ENCODE measurements around the gene ALOX12B. TPM values are rescaled to one million over a fixed set of nuclear protein-coding genes. Genes with fewer than 3 reads are reported as not detected.
A peak's percentile ranks its signal among the peaks of the same experiment; 100 is the strongest.
"Not testable (repeated sequence)": the region's sequence is repeated elsewhere in the genome, so short reads cannot be mapped to it uniquely, and the experiment has no call there.

ALOX12B gene
- total and polyA plus RNA-seq, 5 experiments from 2014 or later, result 0.80 to 2.3 (median 1.5) TPM

DNA sequence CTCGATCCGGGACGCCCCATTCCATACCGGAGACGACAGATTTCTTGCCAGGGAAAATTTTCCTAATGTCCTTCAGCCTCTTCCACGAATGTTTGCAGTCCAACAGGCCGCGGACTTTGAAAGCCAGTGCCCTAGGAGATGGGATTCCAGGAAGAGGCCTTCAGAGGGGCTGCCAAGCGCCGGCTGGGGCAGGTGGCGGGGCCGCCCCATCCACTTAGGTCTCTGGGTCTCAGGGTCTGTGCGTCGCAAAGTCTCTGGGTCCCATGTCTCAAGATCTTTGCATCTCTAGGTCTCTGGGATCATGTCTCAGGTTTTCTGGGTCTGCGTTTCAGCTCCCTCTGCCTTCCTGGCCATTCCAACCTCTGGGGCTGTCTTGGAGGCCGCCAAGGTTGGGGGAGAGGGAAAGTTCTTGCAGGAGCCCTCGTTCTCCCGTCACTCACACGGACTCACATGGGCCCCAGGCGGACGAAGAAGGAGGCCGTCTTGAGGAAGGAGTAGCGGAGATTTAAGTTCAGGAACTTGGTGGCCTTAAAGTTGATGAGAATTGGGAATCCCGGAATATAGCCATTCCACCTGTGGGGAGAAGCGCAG lies 7.2 kb downstream of the ALOX12B start:
- no peaks in the 10 kb centered on the region for H3K9me3 Mint-ChIP-seq
- H3K4me3 Mint-ChIP-seq, result peak overlapping the region; percentile 85 to 95 (median 90)
- peaks cover 15 to 18% (median 16%) of the 10 kb centered on the region in 4 donors for H3K4me1 Mint-ChIP-seq
- peak in 1 of 10 donors; percentile 52 for DNase-seq
- peak overlapping the region in 4 of 10 donors; percentile 25 to 93 (median 74) for H3K27ac Mint-ChIP-seq
- ATAC-seq, result no peak
- POLR2A ChIA-PET, result interaction anchor here (0.6 to 1.8 kb wide), 5 partner anchors 11 to 594 kb away, joined by 3 to 15 read pairs (median 5); no protein-coding TSS in a partner anchor
- H3K27me3 Mint-ChIP-seq, result peaks cover 0 to 2% (median 0%) of the 10 kb centered on the region in 5 donors
- peaks cover 0 to 5% (median 0%) of the 10 kb centered on the region in 3 donors for H3K36me3 Mint-ChIP-seq

DNA sequence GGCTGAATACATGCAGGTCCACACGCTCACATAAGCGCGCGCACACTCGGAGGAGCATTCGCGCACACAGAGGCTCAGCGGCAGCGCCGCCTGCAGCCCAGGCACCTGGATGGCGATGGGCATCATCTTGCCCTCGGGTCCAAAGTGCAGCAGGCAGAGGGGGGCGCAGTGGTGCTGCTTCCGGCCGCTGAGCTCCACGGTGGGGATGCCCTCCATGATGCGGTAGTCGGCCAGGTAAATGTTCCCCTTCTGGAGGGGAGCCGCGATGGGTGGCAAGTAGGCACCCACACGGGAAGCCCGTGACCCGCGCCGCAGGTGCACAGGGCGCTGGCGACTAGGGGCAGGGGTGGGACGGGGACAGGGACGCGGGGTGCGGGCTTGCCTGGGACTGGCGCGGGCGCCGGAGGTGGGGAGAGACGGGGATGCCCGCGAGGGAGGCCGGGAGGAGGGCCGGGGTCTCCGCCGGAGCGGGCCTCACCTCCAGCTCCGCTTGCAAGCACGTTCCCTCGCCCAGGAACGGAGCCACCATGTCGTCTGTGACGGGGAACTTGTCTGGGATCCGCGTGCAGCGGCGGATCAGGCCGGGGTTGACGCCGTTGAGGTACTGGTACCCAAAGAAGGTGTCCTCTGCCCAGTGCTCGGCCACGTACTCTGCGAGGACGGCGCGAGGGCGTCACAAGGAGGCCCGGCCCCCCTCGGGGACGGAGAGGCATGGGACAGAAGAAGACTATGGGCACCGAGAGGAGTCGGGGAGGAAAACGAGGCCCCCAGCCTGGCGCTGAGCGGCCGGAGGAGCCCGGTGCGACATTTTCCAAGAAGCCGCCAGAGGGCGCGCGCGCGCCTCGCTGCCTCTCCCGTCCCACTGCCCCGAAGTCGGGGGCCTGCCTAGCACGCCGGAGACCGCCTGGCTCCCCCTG lies 8.0 kb downstream of the ALOX12B start:
- POLR2A ChIA-PET, result interaction anchor here (0.6 to 1.8 kb wide), 17 partner anchors 10 to 594 kb away, joined by 3 to 15 read pairs (median 4); partner anchors contain the start of genes RNF227 and SLC25A35
- peak; percentile 87 to 91 for ATAC-seq
- DNase-seq, result peak; percentile 72 to 90 (median 80)
- Mint-ChIP-seq H3K4me1 (peaks cover 18 to 20% (median 18%) of the 10 kb centered on the region in 4 donors), H3K27me3 (peaks cover 0 to 10% (median 6%) of the 10 kb centered on the region in 5 donors), H3K4me3 (peak overlapping the region; percentile 85 to 95 (median 90)), H3K9me3 (no peaks in the 10 kb centered on the region), H3K27ac (peak overlapping the region in 9 of 10 donors; percentile 56 to 93 (median 85)), H3K36me3 (peaks cover 0 to 5% (median 0%) of the 10 kb centered on the region in 3 donors)

DNA sequence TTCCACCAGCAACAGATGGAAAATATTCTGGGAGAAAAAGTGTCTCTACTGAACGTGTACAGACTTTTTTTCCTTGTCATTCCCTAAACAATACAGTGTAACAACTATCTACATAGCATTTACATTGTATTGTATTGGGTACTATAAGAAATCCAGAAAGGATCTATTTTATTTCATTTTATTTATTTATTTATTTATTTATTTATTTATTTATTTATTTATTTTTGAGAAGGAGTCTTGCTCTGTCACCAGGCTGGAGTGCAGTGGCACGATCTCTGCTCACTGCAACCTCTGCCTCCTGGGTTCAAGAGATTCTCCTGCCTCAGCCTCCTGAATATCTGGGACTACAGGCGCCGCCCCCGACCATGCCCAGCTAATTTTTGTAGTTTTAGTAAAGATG lies 9.6 kb downstream of the ALOX12B start:
- H3K27ac Mint-ChIP-seq, H3K9me3 Mint-ChIP-seq, ATAC-seq, DNase-seq, POLR2A ChIA-PET, H3K36me3 Mint-ChIP-seq: not testable (repeated sequence)
- Mint-ChIP-seq H3K27me3 (peaks cover 0 to 26% (median 17%) of the 10 kb centered on the region in 5 donors), H3K4me1 (peaks cover 23 to 35% (median 34%) of the 10 kb centered on the region in 4 donors), H3K4me3 (peak overlapping the region in 3 of 10 donors; percentile 30 to 57 (median 39))

DNA sequence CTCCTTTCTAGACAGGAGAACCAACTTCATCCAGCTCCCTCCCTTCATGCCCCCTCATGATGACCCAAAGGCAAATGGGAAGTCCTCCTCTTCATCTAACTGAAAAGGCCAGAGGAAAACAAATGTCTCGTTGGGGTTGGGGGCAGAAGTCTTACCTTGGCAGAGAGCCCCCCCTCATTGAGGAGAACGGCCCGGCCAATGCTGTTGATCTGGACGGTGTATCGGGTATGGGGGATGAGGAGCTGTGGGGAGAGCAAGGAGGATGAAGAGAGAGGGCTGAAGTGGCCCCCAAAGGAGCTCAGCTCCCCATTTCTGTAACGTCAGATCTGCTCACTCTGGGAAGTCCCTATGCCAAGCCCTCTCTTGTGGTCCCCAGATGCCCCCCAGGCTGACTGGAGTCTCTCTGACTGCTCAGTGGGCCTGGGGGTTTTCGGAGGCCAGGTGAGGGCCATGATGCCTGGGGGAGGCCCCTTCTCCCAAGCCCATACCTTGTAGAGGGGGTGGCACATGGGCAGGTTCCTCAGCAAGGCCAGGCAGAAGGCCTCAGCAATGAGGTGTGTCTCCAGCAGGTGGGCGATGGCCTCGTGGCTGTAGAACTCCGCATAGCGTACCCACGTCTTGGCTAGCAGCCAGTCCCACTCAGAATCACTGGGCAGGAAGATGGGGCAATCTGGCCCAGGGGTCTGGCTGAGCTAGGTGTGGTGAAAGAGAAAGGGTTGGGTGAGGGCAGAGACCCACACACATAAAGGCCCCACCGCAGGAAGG lies 10.8 kb downstream of the ALOX12B start:
- H3K36me3 Mint-ChIP-seq, result peaks cover 0 to 3% (median 0%) of the 10 kb centered on the region in 3 donors
- H3K4me1 Mint-ChIP-seq, result peaks cover 27 to 46% (median 44%) of the 10 kb centered on the region in 4 donors
- ATAC-seq, result no peak
- no peaks in the 10 kb centered on the region for H3K9me3 Mint-ChIP-seq
- H3K27ac Mint-ChIP-seq, result no peak overlapping the region
- DNase-seq, result peak in 1 of 10 donors; percentile 57
- peak overlapping the region in 1 of 10 donors; percentile 51 for H3K4me3 Mint-ChIP-seq
- H3K27me3 Mint-ChIP-seq, result peaks cover 2 to 39% (median 24%) of the 10 kb centered on the region in 5 donors
- POLR2A ChIA-PET, result interaction anchor here (1.2 kb wide), 2 partner anchors 14 to 79 kb away, joined by 3 read pairs; no protein-coding TSS in a partner anchor

DNA sequence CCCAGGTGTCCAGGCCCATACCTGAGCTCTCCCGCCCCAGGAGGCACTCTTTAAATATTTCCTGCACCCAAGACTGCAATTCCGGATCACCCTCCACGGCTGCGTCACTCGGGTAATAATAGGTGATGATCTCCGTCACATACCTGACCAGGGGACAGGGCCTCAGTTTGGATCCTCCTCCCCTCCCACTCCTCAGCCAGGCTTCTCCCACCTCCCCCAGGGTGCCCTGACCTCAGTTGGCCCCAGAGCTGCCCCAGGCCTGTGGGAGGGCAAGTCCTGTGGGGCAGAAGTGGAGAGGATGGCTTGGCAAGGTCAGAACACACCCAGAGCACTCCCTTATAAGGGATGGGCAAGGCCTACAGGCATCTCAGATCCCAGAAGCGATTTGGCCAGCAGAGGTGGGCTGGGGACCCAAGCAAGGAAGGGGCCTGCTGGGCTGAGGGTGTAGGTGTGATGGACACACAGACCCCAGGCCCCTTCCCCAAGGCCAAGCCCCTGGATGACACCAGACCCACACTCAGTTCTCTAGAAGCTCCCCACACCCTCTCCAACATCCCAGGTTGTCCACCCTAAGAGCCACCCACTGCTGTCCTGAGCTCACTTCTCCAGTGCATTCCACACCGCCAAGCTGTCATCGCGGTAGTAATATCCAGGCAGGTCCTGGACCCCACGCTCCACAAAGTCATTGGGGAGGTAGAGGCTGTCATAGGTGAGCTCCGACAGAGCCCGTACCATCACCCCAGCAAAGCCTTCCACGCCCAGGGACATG lies 11.8 kb downstream of the ALOX12B start:
- DNase-seq, result peak in 1 of 10 donors; percentile 59
- Mint-ChIP-seq H3K4me3 (no peak overlapping the region), H3K36me3 (no peaks in the 10 kb centered on the region), H3K9me3 (no peaks in the 10 kb centered on the region), H3K4me1 (peaks cover 25 to 46% (median 42%) of the 10 kb centered on the region in 4 donors), H3K27me3 (peaks cover 2 to 48% (median 26%) of the 10 kb centered on the region in 5 donors), H3K27ac (peak overlapping the region in 2 of 10 donors; percentile 59 to 70)
- ATAC-seq, result no peak
- POLR2A ChIA-PET, result interaction anchor here (1.0 to 1.2 kb wide), 3 partner anchors 15 to 80 kb away, joined by 3 read pairs; no protein-coding TSS in a partner anchor

DNA sequence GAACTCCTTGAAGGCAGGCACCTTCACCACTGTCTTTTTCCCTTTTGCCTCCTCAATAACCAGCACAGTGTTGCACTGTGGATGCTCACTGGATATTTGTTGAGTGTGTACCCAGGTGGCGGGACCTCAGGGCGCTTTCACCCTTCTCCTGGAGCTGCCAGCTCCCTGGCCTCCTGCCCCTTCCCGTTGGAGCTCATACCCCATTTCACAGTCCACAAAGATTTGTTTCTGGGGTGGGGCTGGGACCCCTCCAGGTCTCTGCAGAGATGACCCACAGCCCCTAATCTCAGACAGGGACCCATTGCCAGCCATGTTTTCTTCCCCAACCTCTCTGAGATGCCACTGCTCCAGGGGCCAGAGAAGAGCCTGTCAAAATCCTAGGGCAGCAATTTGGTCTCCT lies 12.4 kb downstream of the ALOX12B start:
- no peaks in the 10 kb centered on the region for H3K9me3 Mint-ChIP-seq
- H3K36me3 Mint-ChIP-seq, result no peaks in the 10 kb centered on the region
- H3K4me1 Mint-ChIP-seq, result peaks cover 25 to 42% (median 37%) of the 10 kb centered on the region in 4 donors
- POLR2A ChIA-PET, result interaction anchor here (1.0 to 1.2 kb wide), 3 partner anchors 35 to 81 kb away, joined by 3 read pairs; no protein-coding TSS in a partner anchor
- peak overlapping the region in 4 of 10 donors; percentile 4 to 77 (median 20) for H3K4me3 Mint-ChIP-seq
- DNase-seq, result no peak
- peak overlapping the region in 2 of 10 donors; percentile 26 to 79 for H3K27ac Mint-ChIP-seq
- no peak for ATAC-seq
- H3K27me3 Mint-ChIP-seq, result peaks cover 6 to 50% (median 31%) of the 10 kb centered on the region in 5 donors

DNA sequence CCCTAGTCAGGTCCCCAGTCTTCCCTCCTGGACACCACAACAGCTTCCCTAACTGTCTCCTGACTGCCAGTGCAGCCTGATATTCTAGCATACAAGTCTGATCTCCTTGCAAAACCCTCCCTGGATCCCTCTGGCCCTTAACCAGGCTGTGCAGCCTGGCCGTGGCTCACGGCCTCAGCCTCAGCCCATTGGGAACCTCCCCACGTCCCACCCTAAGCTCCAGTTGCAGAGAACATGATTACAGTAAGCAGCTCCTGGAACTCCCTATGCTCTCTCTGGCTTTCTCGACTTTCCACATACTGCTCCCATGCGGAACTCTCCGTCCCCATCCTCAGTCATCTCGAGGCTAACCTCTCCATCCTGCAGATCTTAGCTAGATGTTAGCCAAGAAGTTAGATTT lies 13.0 kb downstream of the ALOX12B start:
- POLR2A ChIA-PET, result interaction anchor here (0.6 to 1.2 kb wide), 6 partner anchors 19 to 389 kb away, joined by 3 to 5 read pairs (median 3); no protein-coding TSS in a partner anchor
- peak overlapping the region in 2 of 10 donors; percentile 61 to 79 for H3K27ac Mint-ChIP-seq
- ATAC-seq, result no peak
- peaks cover 21 to 37% (median 33%) of the 10 kb centered on the region in 4 donors for H3K4me1 Mint-ChIP-seq
- no peak for DNase-seq
- H3K36me3 Mint-ChIP-seq, result no peaks in the 10 kb centered on the region
- H3K4me3 Mint-ChIP-seq, result peak overlapping the region in 4 of 10 donors; percentile 4 to 77 (median 44)
- H3K9me3 Mint-ChIP-seq, result no peaks in the 10 kb centered on the region
- H3K27me3 Mint-ChIP-seq, result peaks cover 6 to 50% (median 31%) of the 10 kb centered on the region in 5 donors

DNA sequence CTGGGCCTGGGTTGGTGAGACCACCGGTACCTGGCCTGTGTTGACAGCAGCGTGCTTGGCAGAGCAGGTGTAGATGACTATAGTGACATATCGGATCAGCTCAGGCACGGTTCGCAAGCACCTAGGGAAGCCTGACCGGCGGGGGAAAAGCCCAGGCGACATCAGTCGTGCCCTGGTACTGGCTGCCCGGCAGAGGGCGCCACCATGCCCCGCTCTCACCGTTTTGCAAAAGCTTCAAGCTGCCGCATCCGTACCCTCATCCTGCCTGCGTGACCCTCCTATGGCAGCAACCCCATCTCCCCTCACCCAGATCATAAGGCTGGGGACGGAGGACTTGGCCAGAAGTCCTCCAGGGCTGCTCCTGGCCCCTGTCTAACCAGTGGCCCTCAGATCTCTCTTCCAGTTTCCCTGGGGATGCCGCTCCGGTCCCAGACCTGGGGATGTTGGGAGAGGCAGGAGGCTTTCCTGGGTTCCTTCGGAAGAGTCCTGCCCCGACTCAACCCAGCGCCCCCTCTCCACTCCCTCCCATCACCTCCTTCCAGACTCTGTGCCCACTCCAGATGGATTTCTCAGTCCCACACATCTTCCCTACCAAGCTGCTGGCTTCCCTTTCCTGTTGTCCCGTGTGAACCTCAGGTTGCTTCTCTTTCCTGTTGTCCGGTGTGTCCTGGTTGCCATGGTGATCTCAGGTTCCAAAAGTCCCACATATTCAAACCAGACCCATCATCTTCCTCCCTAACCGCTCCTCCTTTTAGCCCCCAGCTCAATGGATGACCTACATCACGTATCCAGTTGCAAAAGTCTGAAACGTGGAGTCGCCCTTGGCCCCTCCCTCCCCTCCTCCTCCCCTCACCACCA lies 13.7 kb downstream of the ALOX12B start:
- peak; percentile 75 to 89 (median 82) for DNase-seq
- peak; percentile 89 to 94 for ATAC-seq
- Mint-ChIP-seq H3K9me3 (no peaks in the 10 kb centered on the region), H3K36me3 (no peaks in the 10 kb centered on the region), H3K4me1 (peaks cover 17 to 30% (median 29%) of the 10 kb centered on the region in 4 donors), H3K27ac (peak overlapping the region in 8 of 10 donors; percentile 22 to 88 (median 70)), H3K4me3 (peak overlapping the region; percentile 72 to 89 (median 84)), H3K27me3 (peaks cover 6 to 50% (median 31%) of the 10 kb centered on the region in 5 donors)
- POLR2A ChIA-PET, result interaction anchor here (0.6 to 1.5 kb wide), 8 partner anchors 19 to 388 kb away, joined by 3 to 5 read pairs (median 3); no protein-coding TSS in a partner anchor

DNA sequence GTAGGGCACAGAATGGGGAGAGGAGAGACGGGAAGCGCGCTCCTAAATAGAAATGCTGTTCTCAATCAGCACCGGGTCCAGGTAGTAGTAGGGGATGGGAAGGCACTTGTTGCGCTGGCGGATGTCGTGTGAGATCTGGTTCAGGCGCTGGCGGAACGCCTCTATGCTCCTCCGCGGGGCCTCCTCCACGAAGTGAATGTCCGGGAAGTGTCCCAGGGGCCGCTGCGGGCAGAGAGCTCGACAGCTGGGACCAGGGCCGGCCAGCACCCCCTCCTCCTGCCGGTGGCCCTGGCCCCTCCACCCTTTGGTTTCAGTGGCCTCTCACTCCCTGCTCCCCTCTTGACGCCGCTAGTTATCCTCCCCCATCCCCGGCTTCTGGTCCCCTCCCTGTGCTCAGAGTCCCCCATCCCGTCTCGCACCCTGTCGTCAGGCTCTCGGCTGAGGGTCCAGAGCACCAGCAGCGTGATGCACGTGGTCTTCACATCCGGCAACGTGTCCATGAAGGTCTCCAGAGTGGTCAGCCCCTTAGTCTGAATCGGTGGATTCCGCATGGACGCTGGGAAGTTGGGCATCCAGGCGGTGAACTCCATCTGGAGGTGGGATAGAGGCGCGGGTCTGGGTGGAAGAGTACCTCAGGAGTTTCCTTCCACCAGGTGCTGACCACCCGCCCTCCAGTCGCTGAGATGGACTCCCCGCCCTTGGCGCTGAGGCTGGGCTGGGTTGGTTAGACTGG lies 14.6 kb downstream of the ALOX12B start:
- DNase-seq, result peak in 8 of 10 donors; percentile 16 to 63 (median 32)
- Mint-ChIP-seq H3K4me1 (peaks cover 17 to 30% (median 28%) of the 10 kb centered on the region in 4 donors), H3K9me3 (no peaks in the 10 kb centered on the region), H3K27me3 (peaks cover 6 to 50% (median 31%) of the 10 kb centered on the region in 5 donors), H3K4me3 (peak overlapping the region; percentile 72 to 89 (median 83)), H3K36me3 (no peaks in the 10 kb centered on the region), H3K27ac (peak overlapping the region in 6 of 10 donors; percentile 23 to 76 (median 55))
- POLR2A ChIA-PET, result interaction anchor here (0.9 to 1.5 kb wide), 3 partner anchors 37 to 218 kb away, joined by 3 read pairs; no protein-coding TSS in a partner anchor
- ATAC-seq, result peak; percentile 58 to 77

All from naive thymus-derived CD8-positive, alpha-beta T cell (primary cell).